K562 (cell line): ENCODE data around the gene PIKFYVE. TPM values are rescaled to one million over a fixed set of nuclear protein-coding genes. Genes with fewer than 3 reads are reported as not detected.

Source experiments
- polyA plus RNA-seq, 8 experiments: library from polyadenylated mRNA; depleted of rRNA in 4 of 8; stranded (reverse) in 5 of 8; unstranded in 3 of 8; fragments of >200 nt; fragmentation: Nextera tagmentation in 2 of 8; fragmentation: Illumina TruSeq in 1 of 8; extraction: Ambion mirVana in 2 of 8; extraction: Trizol in 1 of 8; gene quantifications; 2 replicates each; pipeline versions ENCODE4 v1.2.1 to v1.2.3, GENCODE V29; 2011 to 2014; ENCODE audit warnings: inconsistent platforms in 1 of 8, missing spikeins in 1 of 8
- total RNA-seq, 7 experiments: library from RNA; depleted of rRNA in 6 of 7; stranded (reverse); fragments of >200 nt in 6 of 7; fragmentation: Illumina TruSeq in 2 of 7; extraction: Trizol in 2 of 7; gene quantifications; 2 replicates each; pipeline versions ENCODE4 v1.2.1 to v1.2.3, GENCODE V29; 2011 to 2021; ENCODE audit warnings: low replicate concordance in 1 of 7

PIKFYVE gene
- total and polyA plus RNA-seq, 9 of the 15 experiments (the other 6 are each of a cell fraction or from before 2014, with no cell fraction given), result 3.6 to 25.6 (median 16.7) TPM

Other genes with a start within 250 kb of the PIKFYVE start
Only the 7 nearest of the 8 such genes appear.
- not detected in 2 replicates for gene CRYGD, start 141.7 kb upstream of the PIKFYVE start, total RNA-seq (2014; rRNA removed)
- gene CRYGD, start 141.7 kb upstream of the PIKFYVE start, total RNA-seq (2014; rRNA removed; fragmentation: Illumina TruSeq; extraction: Trizol), result not detected in 2 replicates
- not detected in 2 replicates for gene CRYGD, start 141.7 kb upstream of the PIKFYVE start, total RNA-seq (2015; rRNA removed; fragmentation: Illumina TruSeq; extraction: Trizol)
- gene CRYGD, start 141.7 kb upstream of the PIKFYVE start, total RNA-seq (2021), result not detected in 2 replicates
- gene CRYGD, start 141.7 kb upstream of the PIKFYVE start, polyA plus RNA-seq (2011; rRNA removed), result not detected in 2 replicates
- gene CRYGD, start 141.7 kb upstream of the PIKFYVE start, polyA plus RNA-seq (2014; fragmentation: Illumina TruSeq; extraction: Trizol), result not detected in 2 replicates
- not detected for gene CRYGD, start 141.7 kb upstream of the PIKFYVE start, polyA plus RNA-seq (2014; fragmentation: Nextera tagmentation; extraction: Ambion mirVana)
- gene CRYGD, start 141.7 kb upstream of the PIKFYVE start, polyA plus RNA-seq (2014; rRNA removed), result not detected in 2 replicates
- not detected in 2 replicates for gene CRYGC, start 136.4 kb upstream of the PIKFYVE start, total RNA-seq (2014; rRNA removed)
- gene CRYGC, start 136.4 kb upstream of the PIKFYVE start, total RNA-seq (2014; rRNA removed; fragmentation: Illumina TruSeq; extraction: Trizol), result not detected in 2 replicates
- gene CRYGC, start 136.4 kb upstream of the PIKFYVE start, total RNA-seq (2015; rRNA removed; fragmentation: Illumina TruSeq; extraction: Trizol), result not detected in 2 replicates
- not detected in 2 replicates for gene CRYGC, start 136.4 kb upstream of the PIKFYVE start, total RNA-seq (2021)
- gene CRYGC, start 136.4 kb upstream of the PIKFYVE start, polyA plus RNA-seq (2011; rRNA removed), result not detected in 2 replicates
- not detected in 2 replicates for gene CRYGC, start 136.4 kb upstream of the PIKFYVE start, polyA plus RNA-seq (2014; fragmentation: Illumina TruSeq; extraction: Trizol)
- not detected for gene CRYGC, start 136.4 kb upstream of the PIKFYVE start, polyA plus RNA-seq (2014; fragmentation: Nextera tagmentation; extraction: Ambion mirVana)
- not detected in 2 replicates for gene CRYGC, start 136.4 kb upstream of the PIKFYVE start, polyA plus RNA-seq (2014; rRNA removed)
- gene CRYGB, start 120.1 kb upstream of the PIKFYVE start, total RNA-seq (2014; rRNA removed), result not detected in 2 replicates
- not detected in 2 replicates for gene CRYGB, start 120.1 kb upstream of the PIKFYVE start, total RNA-seq (2014; rRNA removed; fragmentation: Illumina TruSeq; extraction: Trizol)
- gene CRYGB, start 120.1 kb upstream of the PIKFYVE start, total RNA-seq (2015; rRNA removed; fragmentation: Illumina TruSeq; extraction: Trizol), result not detected in 2 replicates
- gene CRYGB, start 120.1 kb upstream of the PIKFYVE start, total RNA-seq (2021), result not detected in 2 replicates
- gene CRYGB, start 120.1 kb upstream of the PIKFYVE start, polyA plus RNA-seq (2011; rRNA removed), result not detected in 2 replicates
- not detected in 2 replicates for gene CRYGB, start 120.1 kb upstream of the PIKFYVE start, polyA plus RNA-seq (2014; fragmentation: Illumina TruSeq; extraction: Trizol)
- gene CRYGB, start 120.1 kb upstream of the PIKFYVE start, polyA plus RNA-seq (2014; fragmentation: Nextera tagmentation; extraction: Ambion mirVana), result not detected
- not detected in 2 replicates for gene CRYGB, start 120.1 kb upstream of the PIKFYVE start, polyA plus RNA-seq (2014; rRNA removed)
- not detected in 2 replicates for gene CRYGA, start 102.7 kb upstream of the PIKFYVE start, total RNA-seq (2014; rRNA removed)
- not detected in 2 replicates for gene CRYGA, start 102.7 kb upstream of the PIKFYVE start, total RNA-seq (2014; rRNA removed; fragmentation: Illumina TruSeq; extraction: Trizol)
- gene CRYGA, start 102.7 kb upstream of the PIKFYVE start, total RNA-seq (2015; rRNA removed; fragmentation: Illumina TruSeq; extraction: Trizol), result not detected in 2 replicates
- gene CRYGA, start 102.7 kb upstream of the PIKFYVE start, total RNA-seq (2021), result not detected in 2 replicates
- gene CRYGA, start 102.7 kb upstream of the PIKFYVE start, polyA plus RNA-seq (2011; rRNA removed), result not detected in 2 replicates
- not detected in 2 replicates for gene CRYGA, start 102.7 kb upstream of the PIKFYVE start, polyA plus RNA-seq (2014; fragmentation: Illumina TruSeq; extraction: Trizol)
- not detected for gene CRYGA, start 102.7 kb upstream of the PIKFYVE start, polyA plus RNA-seq (2014; fragmentation: Nextera tagmentation; extraction: Ambion mirVana)
- gene CRYGA, start 102.7 kb upstream of the PIKFYVE start, polyA plus RNA-seq (2014; rRNA removed), result not detected in 2 replicates
- gene C2orf80, start 76.2 kb upstream of the PIKFYVE start, total RNA-seq (2014; rRNA removed), result not detected in 2 replicates
- not detected in 2 replicates for gene C2orf80, start 76.2 kb upstream of the PIKFYVE start, total RNA-seq (2014; rRNA removed; fragmentation: Illumina TruSeq; extraction: Trizol)
- gene C2orf80, start 76.2 kb upstream of the PIKFYVE start, total RNA-seq (2015; rRNA removed; fragmentation: Illumina TruSeq; extraction: Trizol), result not detected in 2 replicates
- not detected in 2 replicates for gene C2orf80, start 76.2 kb upstream of the PIKFYVE start, total RNA-seq (2021)
- not detected in 2 replicates for gene C2orf80, start 76.2 kb upstream of the PIKFYVE start, polyA plus RNA-seq (2011; rRNA removed)
- not detected in 2 replicates for gene C2orf80, start 76.2 kb upstream of the PIKFYVE start, polyA plus RNA-seq (2014; fragmentation: Illumina TruSeq; extraction: Trizol)
- not detected for gene C2orf80, start 76.2 kb upstream of the PIKFYVE start, polyA plus RNA-seq (2014; fragmentation: Nextera tagmentation; extraction: Ambion mirVana)
- not detected in 2 replicates for gene C2orf80, start 76.2 kb upstream of the PIKFYVE start, polyA plus RNA-seq (2014; rRNA removed)
- 61.9 and 65.9 TPM in 2 replicates for gene IDH1, start 11.2 kb upstream of the PIKFYVE start, total RNA-seq (2014; rRNA removed)
- gene IDH1, start 11.2 kb upstream of the PIKFYVE start, total RNA-seq (2014; rRNA removed; fragmentation: Illumina TruSeq; extraction: Trizol), result 108 and 114 TPM in 2 replicates
- gene IDH1, start 11.2 kb upstream of the PIKFYVE start, total RNA-seq (2015; rRNA removed; fragmentation: Illumina TruSeq; extraction: Trizol), result 94.4 and 101 TPM in 2 replicates
- gene IDH1, start 11.2 kb upstream of the PIKFYVE start, total RNA-seq (2021), result 75.1 and 80.8 TPM in 2 replicates
- 86.7 and 96.4 TPM in 2 replicates for gene IDH1, start 11.2 kb upstream of the PIKFYVE start, polyA plus RNA-seq (2011; rRNA removed)
- 93.5 and 108 TPM in 2 replicates for gene IDH1, start 11.2 kb upstream of the PIKFYVE start, polyA plus RNA-seq (2014; fragmentation: Illumina TruSeq; extraction: Trizol)
- gene IDH1, start 11.2 kb upstream of the PIKFYVE start, polyA plus RNA-seq (2014; fragmentation: Nextera tagmentation; extraction: Ambion mirVana), result 100 to 1,000 TPM; 135 to 194 TPM
- gene IDH1, start 11.2 kb upstream of the PIKFYVE start, polyA plus RNA-seq (2014; rRNA removed), result 92.6 and 103 TPM in 2 replicates
- gene PTH2R, start 140.5 kb downstream of the PIKFYVE start, total RNA-seq (2014; rRNA removed), result 2.7 and 4.0 TPM in 2 replicates
- gene PTH2R, start 140.5 kb downstream of the PIKFYVE start, total RNA-seq (2014; rRNA removed; fragmentation: Illumina TruSeq; extraction: Trizol), result 5.8 and 6.4 TPM in 2 replicates
- 8.1 and 8.8 TPM in 2 replicates for gene PTH2R, start 140.5 kb downstream of the PIKFYVE start, total RNA-seq (2015; rRNA removed; fragmentation: Illumina TruSeq; extraction: Trizol)
- 6.0 and 6.5 TPM in 2 replicates for gene PTH2R, start 140.5 kb downstream of the PIKFYVE start, total RNA-seq (2021)
- 3.4 and 6.0 TPM in 2 replicates for gene PTH2R, start 140.5 kb downstream of the PIKFYVE start, polyA plus RNA-seq (2011; rRNA removed)
- gene PTH2R, start 140.5 kb downstream of the PIKFYVE start, polyA plus RNA-seq (2014; fragmentation: Illumina TruSeq; extraction: Trizol), result 4.6 and 4.9 TPM in 2 replicates
- 1 to 10 TPM; 2.7 to 3.4 TPM for gene PTH2R, start 140.5 kb downstream of the PIKFYVE start, polyA plus RNA-seq (2014; fragmentation: Nextera tagmentation; extraction: Ambion mirVana)
- 2.3 and 4.2 TPM in 2 replicates for gene PTH2R, start 140.5 kb downstream of the PIKFYVE start, polyA plus RNA-seq (2014; rRNA removed)